Measurements from ENCODE around the gene POTEI. TPM values are rescaled to one million over a fixed set of nuclear protein-coding genes. Genes with fewer than 3 reads are reported as not detected.
"Not testable (repeated sequence)": the region's sequence is repeated elsewhere in the genome, so short reads cannot be mapped to it uniquely, and the experiment has no call there.

The POTEI gene
- total RNA-seq, 2 donors from 2014 or later = not detected

GRCh38 chr2:130510807-130511746, 1.9 kb upstream of the POTEI start:
- intact Hi-C loops (cut with DNase I); ATAC-seq; DNase-seq: not testable (repeated sequence)

- ATAC-seq; intact Hi-C loops (cut with DNase I); DNase-seq: not testable (repeated sequence)
Measured at GRCh38 chr2:130491073-130491472, 18.1 kb downstream of the POTEI start.

GRCh38 chr2:130455413-130455812, 53.7 kb downstream of the POTEI start:
- DNase-seq; ATAC-seq; intact Hi-C loops (cut with DNase I): not testable (repeated sequence)

- DNase-seq; ATAC-seq; intact Hi-C loops (cut with DNase I): not testable (repeated sequence)
Measured at GRCh38 chr2:130454712-130455083, 54.4 kb downstream of the POTEI start.

- intact Hi-C loops (cut with DNase I); DNase-seq; ATAC-seq: not testable (repeated sequence)
Measured at GRCh38 chr2:130453955-130454711, 55.0 kb downstream of the POTEI start.

GRCh38 chr2:130452897-130453296, 56.2 kb downstream of the POTEI start:
- intact Hi-C loops (cut with DNase I); ATAC-seq; DNase-seq: not testable (repeated sequence)

GRCh38 chr2:130451823-130452222, 57.3 kb downstream of the POTEI start:
- ATAC-seq; intact Hi-C loops (cut with DNase I); DNase-seq: not testable (repeated sequence)

GRCh38 chr2:130451278-130451677, 57.9 kb downstream of the POTEI start:
- ATAC-seq; intact Hi-C loops (cut with DNase I); DNase-seq: not testable (repeated sequence)

GRCh38 chr2:130450366-130450765, 58.8 kb downstream of the POTEI start:
- ATAC-seq; intact Hi-C loops (cut with DNase I); DNase-seq: not testable (repeated sequence)

GRCh38 chr2:130427631-130428030, 81.5 kb downstream of the POTEI start:
- intact Hi-C loops (cut with DNase I) = not testable (repeated sequence)
- peak; percentile 79 for DNase-seq

GRCh38 chr2:130418845-130419244, 90.3 kb downstream of the POTEI start:
- ATAC-seq; intact Hi-C loops (cut with DNase I); DNase-seq: not testable (repeated sequence)

More at GRCh38 chr2:130427631-130428030, 81.5 kb downstream of the POTEI start:
- peak; percentile 85 to 94 for ATAC-seq

- ATAC-seq; intact Hi-C loops (cut with DNase I); DNase-seq: not testable (repeated sequence)
Measured at GRCh38 chr2:130416693-130417092, 92.4 kb downstream of the POTEI start.

Other genes starting within 250 kb of the POTEI start
- 10 to 100 TPM; 55.0 to 79.3 TPM for gene IMP4, start 166.4 kb downstream of the POTEI start, total RNA-seq
- gene PTPN18, start 153.3 kb downstream of the POTEI start, total RNA-seq = 10 to 100 TPM; 24.2 to 28.0 TPM
- gene CFC1B, start 11.9 kb upstream of the POTEI start, total RNA-seq = not detected
- gene CFC1, start 90.2 kb upstream of the POTEI start, total RNA-seq = under 1 TPM in 1 of 2 donors, not detected in 1; 0.76 TPM
- gene POTEJ, start 102.1 kb upstream of the POTEI start, total RNA-seq = not detected
- gene GPR148, start 219.7 kb upstream of the POTEI start, total RNA-seq = not detected
- gene AMER3, start 246.2 kb upstream of the POTEI start, total RNA-seq = not detected